Smooth muscle cell (in vitro differentiated cells): ENCODE results near the gene TNFAIP8. TPM values are rescaled to one million over a fixed set of nuclear protein-coding genes. Genes with fewer than 3 reads are reported as not detected.
A peak's percentile ranks its signal among the peaks of the same experiment; 100 is the strongest.

Experiments
- DNase-seq: peaks from one replicate; lab custom pipeline; 2025; ENCODE audit not compliant: unreplicated experiment; lab: John Stamatoyannopoulos, UW
- H2AFZ ChIP-seq: fragments of 200-600 bp; sonication (generic); 2 replicates; pipeline ENCODE4 v1.6.0; 2016; ENCODE audit warnings: antibody characterized with exemption, low read depth, mild to moderate bottlenecking
- H3F3A ChIP-seq: fragments of 200-600 bp; sonication (generic); 2 replicates; pipeline ENCODE4 v1.6.0; 2017; ENCODE audit warnings: antibody characterized with exemption, low read depth
- H3K27ac ChIP-seq: fragments of 200-600 bp; sonication (generic); 2 replicates; pipeline ENCODE4 v1.5.1; 2016; ENCODE audit warnings: low read depth, mild to moderate bottlenecking
- H3K27me3 ChIP-seq: fragments of 200-600 bp; sonication (generic); 2 replicates; pipeline ENCODE4 v1.6.1; 2016; ENCODE audit warnings: low read depth, mild to moderate bottlenecking
- H3K36me3 ChIP-seq: fragments of 200-600 bp; sonication (generic); 2 replicates; pipeline ENCODE4 v1.5.1; 2016; ENCODE audit warnings: low read depth
- H3K4me1 ChIP-seq: fragments of 200-600 bp; sonication (generic); 2 replicates; pipeline ENCODE4 v1.5.1; 2016; ENCODE audit warnings: low read depth
- H3K4me2 ChIP-seq: fragments of 200-600 bp; sonication (generic); 2 replicates; pipeline ENCODE4 v1.6.0; 2016; ENCODE audit warnings: mild to moderate bottlenecking
- H3K4me3 ChIP-seq: fragments of 200-600 bp; sonication (generic); 2 replicates; pipeline ENCODE4 v1.5.1; 2016; ENCODE audit warnings: mild to moderate bottlenecking
- H3K79me2 ChIP-seq: fragments of 200-600 bp; sonication (generic); 2 replicates; pipeline ENCODE4 v1.6.0; 2016; ENCODE audit warnings: low read depth, mild to moderate bottlenecking
- H3K9ac ChIP-seq: fragments of 200-600 bp; sonication (generic); 2 replicates; pipeline ENCODE4 v1.6.0; 2016; ENCODE audit warnings: low read depth
- H3K9me3 ChIP-seq: fragments of 200-600 bp; sonication (generic); replicated peaks from 2 replicates; pipeline ENCODE4 v1.5.1; 2016; ENCODE audit warnings: low read depth
- H4K20me1 ChIP-seq: fragments of 200-600 bp; sonication (generic); 2 replicates; pipeline ENCODE4 v1.6.0; 2016; ENCODE audit warnings: low read depth
- CTCF ChIP-seq: fragments of 200-600 bp; sonication (generic); IDR thresholded peaks from 2 replicates; pipeline ENCODE4 v1.5.1; 2017; ENCODE audit warnings: borderline replicate concordance, mild to moderate bottlenecking, antibody characterized with exemption; ENCODE audit not compliant: insufficient read depth, poor library complexity, severe bottlenecking
- WGBS: methylation state at CpG from one replicate; pipeline ENCODE4 v1.1.7; 2016; ENCODE audit warnings: low lambda C conversion rate; 5-methylcytosine and 5-hydroxymethylcytosine counted together
- polyA plus RNA-seq: library from polyadenylated mRNA; unstranded; fragments of >200 nt; fragmentation: Nextera tagmentation; extraction: Ambion mirVana; gene quantifications from 2 replicates; pipeline ENCODE4 v1.2.1, GENCODE V29; 2016
- total RNA-seq: library from RNA; depleted of rRNA; stranded (reverse); fragments of >200 nt; gene quantifications from 2 replicates; pipeline ENCODE4 v1.2.3, GENCODE V29; 2014

TNFAIP8 gene
- total and polyA plus RNA-seq, 2 experiments from 2014 or later = 15.7 to 81.2 TPM

DNA sequence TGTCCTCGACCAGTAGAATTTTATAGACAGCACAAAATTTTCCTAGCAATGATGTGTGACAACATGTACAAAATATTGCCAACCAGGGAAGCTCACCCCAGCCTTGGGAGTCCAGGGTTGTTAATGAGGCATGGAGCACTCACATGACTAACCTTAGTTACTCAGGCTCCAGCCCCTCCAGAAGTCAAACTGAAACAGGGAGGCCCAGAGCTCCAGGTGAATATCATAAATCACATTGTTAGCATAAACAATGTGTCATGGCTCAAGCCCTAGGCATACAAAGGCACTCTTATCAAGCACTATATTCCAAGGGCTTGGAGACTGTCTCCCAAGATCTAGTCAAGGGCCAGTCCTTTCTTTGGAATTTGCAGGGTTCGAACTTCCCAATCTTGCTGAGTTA lies 44.4 kb downstream of the TNFAIP8 start:
- no peaks in the 10 kb centered on the region for H4K20me1 ChIP-seq
- no peaks in the 10 kb centered on the region for H3K9me3 ChIP-seq
- no peak for TF ChIP-seq CTCF
- H3K27me3 ChIP-seq = no peaks in the 10 kb centered on the region
- H3K4me3 ChIP-seq = no peak overlapping the region
- no peaks in the 10 kb centered on the region for H3K36me3 ChIP-seq
- no peak overlapping the region for H2AFZ ChIP-seq
- H3K79me2 ChIP-seq = no peaks in the 10 kb centered on the region
- WGBS = 73% methylated on average over 2 of the region's 2 CpGs
- no peak overlapping the region for H3K9ac ChIP-seq
- H3K4me2 ChIP-seq = no peak overlapping the region
- no peak for DNase-seq
- H3K4me1 ChIP-seq = peaks cover 6% of the 10 kb centered on the region
- H3K27ac ChIP-seq = no peak overlapping the region
- peaks cover 12% of the 10 kb centered on the region for H3F3A ChIP-seq

DNA sequence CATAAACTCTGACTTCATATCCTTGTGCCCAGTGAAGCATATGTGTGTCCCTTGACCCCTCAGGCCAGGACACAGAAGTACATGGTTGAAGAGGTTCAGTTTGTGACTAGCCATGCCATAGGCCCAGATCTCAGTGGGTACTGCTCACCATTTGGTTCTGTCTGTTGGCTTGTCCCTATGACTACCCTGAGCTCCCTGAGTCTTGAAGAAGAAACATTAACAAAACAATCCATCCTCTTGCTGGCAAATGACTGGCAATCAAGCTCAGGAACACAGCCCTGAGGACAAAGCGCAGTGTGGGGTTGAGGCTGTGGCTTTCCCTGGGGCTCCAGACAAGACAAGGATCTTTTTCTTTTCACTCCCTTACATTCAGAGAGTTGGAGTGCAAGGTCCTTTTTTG lies 46.3 kb downstream of the TNFAIP8 start:
- Histone ChIP-seq H4K20me1 (no peaks in the 10 kb centered on the region), H3K4me2 (no peak overlapping the region), H3K9ac (no peak overlapping the region), H3K79me2 (no peaks in the 10 kb centered on the region), H2AFZ (no peak overlapping the region), H3K4me1 (peaks cover 6% of the 10 kb centered on the region), H3K9me3 (no peaks in the 10 kb centered on the region), H3K27me3 (no peaks in the 10 kb centered on the region), H3K27ac (peak overlapping the region; percentile 22), H3K4me3 (no peak overlapping the region), H3K36me3 (no peaks in the 10 kb centered on the region), H3F3A (peaks cover 12% of the 10 kb centered on the region)
- TF ChIP-seq CTCF = no peak
- WGBS = 88% methylated on average over 1 of the region's 1 CpG
- no peak for DNase-seq

- TF ChIP-seq CTCF = no peak
- Histone ChIP-seq H3K79me2 (no peaks in the 10 kb centered on the region), H4K20me1 (no peaks in the 10 kb centered on the region), H3K4me2 (peak overlapping the region; percentile 25), H3K9ac (no peak overlapping the region), H3K27me3 (no peaks in the 10 kb centered on the region), H2AFZ (no peak overlapping the region), H3K27ac (peak overlapping the region; percentile 22), H3K4me3 (no peak overlapping the region), H3K4me1 (peaks cover 6% of the 10 kb centered on the region), H3K36me3 (no peaks in the 10 kb centered on the region), H3K9me3 (no peaks in the 10 kb centered on the region), H3F3A (peaks cover 12% of the 10 kb centered on the region)
- DNase-seq = no peak
- WGBS = 41% methylated on average over 4 of the region's 4 CpGs
Measured at GRCh38 chr5:119402555-119402954, 46.7 kb downstream of the TNFAIP8 start.

DNA sequence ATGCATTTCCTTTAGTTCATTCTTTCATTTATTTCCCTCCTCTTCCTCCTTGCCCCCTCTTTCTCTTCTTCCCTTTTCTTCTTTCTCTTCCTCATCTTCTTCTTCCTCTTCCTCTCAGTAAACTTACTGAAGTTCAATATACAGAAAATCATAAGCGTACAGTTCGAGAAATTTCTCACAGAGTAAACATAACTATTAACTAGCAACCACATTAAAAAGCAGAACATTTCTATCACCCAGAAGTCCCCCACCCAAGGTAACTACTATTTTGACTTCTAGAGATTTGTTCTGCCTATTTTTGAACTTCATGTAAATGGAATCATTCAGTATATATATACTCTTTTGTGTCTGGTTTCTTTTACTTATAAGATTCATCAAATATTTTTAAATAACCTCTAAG lies 48.2 kb downstream of the TNFAIP8 start:
- no peaks in the 10 kb centered on the region for H3K9me3 ChIP-seq
- no peak for TF ChIP-seq CTCF
- peaks cover under 1% of the 10 kb centered on the region for H3F3A ChIP-seq
- 98% methylated on average over 2 of the region's 2 CpGs for WGBS
- H3K4me2 ChIP-seq = no peak overlapping the region
- no peak overlapping the region for H3K27ac ChIP-seq
- H3K4me3 ChIP-seq = no peak overlapping the region
- H3K4me1 ChIP-seq = no peaks in the 10 kb centered on the region
- no peaks in the 10 kb centered on the region for H3K79me2 ChIP-seq
- no peak for DNase-seq
- no peaks in the 10 kb centered on the region for H4K20me1 ChIP-seq
- no peaks in the 10 kb centered on the region for H3K27me3 ChIP-seq
- no peak overlapping the region for H2AFZ ChIP-seq
- H3K9ac ChIP-seq = no peak overlapping the region
- H3K36me3 ChIP-seq = no peaks in the 10 kb centered on the region
